NCI-H1092 treated with DMSO at 0.1 percent for 48 hours (cell line): Measurements from ENCODE around the gene DUSP22.
"Not testable (repeated sequence)": the region's sequence is repeated elsewhere in the genome, so short reads cannot be mapped to it uniquely, and the experiment has no call there.

ENCODE experiments used
- DNase-seq: peaks from one replicate; lab custom pipeline; 2025; lab: John Stamatoyannopoulos, UW

Gene DUSP22

GRCh38 chr6:291697-292505, at the start of gene DUSP22:
TSS of gene DUSP22 (plus strand) at chr6:292487. CDS start at chr6:292540, 53 bp downstream.
- DNase-seq = no peak

- no peak for DNase-seq
These were observed 45.9 kb upstream of the DUSP22 start for GRCh38 chr6:246352-246751.

- DNase-seq = no peak
These were observed 44.9 kb upstream of the DUSP22 start for GRCh38 chr6:247351-247750.

- DNase-seq = not testable (repeated sequence)
These were observed 44.2 kb upstream of the DUSP22 start for GRCh38 chr6:248046-248445.

- no peak for DNase-seq
These were observed 41.6 kb upstream of the DUSP22 start for GRCh38 chr6:250676-251075.

GRCh38 chr6:251920-252319, 40.4 kb upstream of the DUSP22 start:
- no peak for DNase-seq

GRCh38 chr6:252775-253535, 39.3 kb upstream of the DUSP22 start:
- DNase-seq = no peak

- DNase-seq = no peak
These were observed 38.3 kb upstream of the DUSP22 start for GRCh38 chr6:254016-254415.

GRCh38 chr6:255041-255750, 37.1 kb upstream of the DUSP22 start:
- DNase-seq = no peak

GRCh38 chr6:255751-256083, 36.6 kb upstream of the DUSP22 start:
- no peak for DNase-seq

- DNase-seq = no peak
These were observed 36.1 kb upstream of the DUSP22 start for GRCh38 chr6:256169-256568.

GRCh38 chr6:257031-257725, 35.1 kb upstream of the DUSP22 start:
- no peak for DNase-seq

- DNase-seq = no peak
These were observed 34.5 kb upstream of the DUSP22 start for GRCh38 chr6:257774-258173.

- DNase-seq = no peak
These were observed 33.0 kb upstream of the DUSP22 start for GRCh38 chr6:259316-259715.

GRCh38 chr6:259901-260508, 32.3 kb upstream of the DUSP22 start:
- no peak for DNase-seq

- DNase-seq = no peak
These were observed 27.7 kb upstream of the DUSP22 start for GRCh38 chr6:264626-265025.

- DNase-seq = no peak
These were observed 23.8 kb upstream of the DUSP22 start for GRCh38 chr6:268394-268935.

GRCh38 chr6:273551-274058, 18.7 kb upstream of the DUSP22 start:
- no peak for DNase-seq

- DNase-seq = no peak
These were observed 14.5 kb upstream of the DUSP22 start for GRCh38 chr6:277746-278145.

- DNase-seq = no peak
These were observed 13.8 kb upstream of the DUSP22 start for GRCh38 chr6:278494-278893.

- no peak for DNase-seq
These were observed 12.8 kb upstream of the DUSP22 start for GRCh38 chr6:279341-280029.
